GM18517 (cell line): ENCODE results near the gene CBX5.
"Not testable (repeated sequence)": the region's sequence is repeated elsewhere in the genome, so short reads cannot be mapped to it uniquely, and the experiment has no call there.

Experiments used
- ATAC-seq: cut with Tn5 transposase; IDR thresholded peaks from one replicate; pipeline ENCODE4 v1.9.1; 2021; ENCODE audit warnings: mild to moderate bottlenecking, moderate library complexity; ENCODE audit not compliant: unreplicated experiment

CBX5 gene

GRCh38 chr12:54279632-54280467, at the start of gene CBX5:
CBX5 (minus strand) TSS chr12:54280122; CDS start chr12:54257650, 22,472 bp downstream.
- ATAC-seq: peak; percentile 83

- no peak for ATAC-seq
Measured at GRCh38 chr12:54328595-54329337, 48.8 kb upstream of the CBX5 start.

GRCh38 chr12:54325442-54326109, 45.7 kb upstream of the CBX5 start:
- not testable (repeated sequence) for ATAC-seq

GRCh38 chr12:54324617-54325441, 44.9 kb upstream of the CBX5 start, which contains the start of gene COPZ1:
COPZ1 (plus strand) TSS chr12:54325131; CDS start chr12:54325164, 33 bp downstream.
- peak; percentile 98 for ATAC-seq

GRCh38 chr12:54321363-54321762, 41.4 kb upstream of the CBX5 start:
- no peak for ATAC-seq

GRCh38 chr12:54312309-54312708, 32.4 kb upstream of the CBX5 start:
- ATAC-seq: not testable (repeated sequence)

- ATAC-seq: no peak
Measured at GRCh38 chr12:54311051-54311450, 31.1 kb upstream of the CBX5 start.

GRCh38 chr12:54306925-54307741, 27.2 kb upstream of the CBX5 start:
- no peak for ATAC-seq

GRCh38 chr12:54304187-54304810, 24.4 kb upstream of the CBX5 start:
- no peak for ATAC-seq

GRCh38 chr12:54303640-54304039, 23.7 kb upstream of the CBX5 start:
- no peak for ATAC-seq

GRCh38 chr12:54301428-54302048, 21.6 kb upstream of the CBX5 start:
- ATAC-seq: no peak

- ATAC-seq: no peak
Measured at GRCh38 chr12:54300732-54301427, 21.0 kb upstream of the CBX5 start, which contains the start of gene NFE2. NFE2 (minus strand) TSS chr12:54301015; CDS start chr12:54295248, 5,767 bp downstream.

- no peak for ATAC-seq
Measured at GRCh38 chr12:54300225-54300731, 20.4 kb upstream of the CBX5 start.

GRCh38 chr12:54299515-54300224, 19.7 kb upstream of the CBX5 start:
- no peak for ATAC-seq

GRCh38 chr12:54298904-54299303, 19.0 kb upstream of the CBX5 start:
- no peak for ATAC-seq

GRCh38 chr12:54296393-54297099, 16.6 kb upstream of the CBX5 start:
- no peak for ATAC-seq
